Tibial nerve (tissue), 4 donors: Measurements from ENCODE around the gene IGFALS. TPM values are rescaled to one million over a fixed set of nuclear protein-coding genes. Genes with fewer than 3 reads are reported as not detected.

ENCODE experiments used
- DNase-seq, 2 donors: peaks; one replicate each; pipeline ENCODE4 v3.0.0-alpha.2; 2019; ENCODE audit warnings: low spot score in 2 of 2
- H3K27ac ChIP-seq, 4 donors: fragments of 200-600 bp; sonication (generic) in 3 of 4; one replicate each; pipeline ENCODE4 v1.5.1; 2017 to 2019; ENCODE audit warnings: mild to moderate bottlenecking in 1 of 4
- H3K27me3 ChIP-seq, 2 donors: fragments of 200-600 bp; sonication (generic) in 1 of 2; one replicate each; pipeline versions ENCODE4 v1.5.1 to v1.6.0; 2017 to 2019
- H3K36me3 ChIP-seq, 3 donors: fragments of 200-600 bp; sonication (generic); one replicate each; pipeline ENCODE4 v1.5.1; 2018 to 2019
- H3K4me1 ChIP-seq, 4 donors: fragments of 200-600 bp; sonication (generic) in 3 of 4; one replicate each; pipeline ENCODE4 v1.5.1; 2017 to 2019
- H3K4me3 ChIP-seq, 4 donors: fragments of 200-600 bp; sonication (generic) in 3 of 4; one replicate each; pipeline ENCODE4 v1.5.1; 2017 to 2019; ENCODE audit warnings: mild to moderate bottlenecking in 1 of 4, moderate library complexity in 1 of 4
- H3K9me3 ChIP-seq, 4 donors: fragments of 200-600 bp; sonication (generic) in 3 of 4; one replicate each; pipeline ENCODE4 v1.5.1; 2017 to 2019
- CTCF ChIP-seq, 5 experiments: fragments of 200-600 bp in 3 of 5; fragments of 450-650 bp in 2 of 5; sonication (generic) in 3 of 5; IDR thresholded peaks; one replicate each; pipeline ENCODE4 v1.5.1; 2016 to 2019; ENCODE audit warnings: antibody characterized with exemption in 5 of 5, mild to moderate bottlenecking in 3 of 5, moderate library complexity in 2 of 5
- EP300 ChIP-seq, 2 donors: sonication (generic); formaldehyde crosslinking; IDR thresholded peaks; one replicate each; pipeline ENCODE4 v1.6.1; 2017; ENCODE audit warnings: antibody characterized with exemption in 2 of 2, mild to moderate bottlenecking in 1 of 2
- POLR2A ChIP-seq, 2 donors: fragments of 450-650 bp; IDR thresholded peaks; one replicate each; pipeline ENCODE4 v1.6.1; 2017; ENCODE audit warnings: antibody characterized with exemption in 2 of 2, mild to moderate bottlenecking in 2 of 2, moderate library complexity in 2 of 2
- WGBS, 2 donors: methylation state at CpG; one replicate each; pipeline ENCODE4 v1.1.5; 2018; 5-methylcytosine and 5-hydroxymethylcytosine counted together
- total RNA-seq, 4 donors: library from RNA; depleted of rRNA; stranded (reverse); fragments of >200 nt; gene quantifications; one replicate each; pipeline ENCODE4 v1.1.0, GENCODE V29; 2016

Gene IGFALS
- total RNA-seq, 4 donors from 2014 or later: 0.63 to 1.6 TPM; not detected in 2

DNA sequence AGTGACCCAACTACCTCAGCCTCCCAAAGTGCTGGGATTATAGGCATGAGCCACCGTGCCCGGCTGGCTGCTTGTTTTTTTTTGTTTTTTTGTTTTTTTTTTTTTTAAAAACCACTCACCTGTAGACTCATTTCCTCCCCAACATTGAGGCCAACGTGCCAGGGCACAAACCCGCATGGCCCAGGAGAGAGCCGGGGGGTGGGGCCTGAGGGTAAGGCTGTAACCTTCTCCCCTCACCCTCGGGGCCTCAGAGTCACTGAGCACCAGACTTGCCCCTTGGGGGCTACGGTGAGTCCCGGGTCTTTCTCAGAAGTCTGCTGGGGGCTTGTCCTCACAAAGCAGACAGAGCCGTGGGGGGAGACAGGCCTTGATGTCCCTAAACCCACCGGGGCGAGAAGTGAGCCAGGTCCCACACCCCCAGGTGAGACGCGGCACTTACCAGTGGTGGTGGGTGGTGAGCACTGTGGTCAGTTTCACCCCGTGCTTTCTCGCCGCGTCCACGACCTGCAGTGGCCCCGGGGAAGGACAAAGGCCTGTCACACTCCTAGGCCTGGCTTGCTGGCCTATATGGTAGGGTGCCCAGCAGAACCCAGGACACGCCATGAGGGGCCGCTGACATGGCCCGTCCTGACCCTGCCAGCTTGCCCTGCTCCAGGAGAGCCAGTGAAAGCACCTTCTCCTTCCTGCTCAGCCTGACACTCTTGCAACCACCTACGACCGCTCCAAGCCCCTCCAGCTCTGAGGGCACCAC, 28.5 kb upstream of the IGFALS start:
- H3K9me3 ChIP-seq: no peaks in the 10 kb centered on the region
- TF ChIP-seq CTCF (IDR thresholded peaks at IDR 0.05): no peak
- no peak for TF ChIP-seq EP300 (IDR thresholded peaks at IDR 0.05)
- TF ChIP-seq POLR2A (IDR thresholded peaks at IDR 0.05): no peak
- no peak overlapping the region for H3K27ac ChIP-seq
- H3K36me3 ChIP-seq: peaks cover 0 to 59% (median 15%) of the 10 kb centered on the region in 3 donors
- no peaks in the 10 kb centered on the region for H3K27me3 ChIP-seq
- no peak overlapping the region for H3K4me3 ChIP-seq
- WGBS, 2 donors: 93 to 94% methylated on average over 21 to 22 of the region's 24 CpGs
- H3K4me1 ChIP-seq: peaks cover 0 to 31% (median 10%) of the 10 kb centered on the region in 4 donors
- no peak for DNase-seq

DNA sequence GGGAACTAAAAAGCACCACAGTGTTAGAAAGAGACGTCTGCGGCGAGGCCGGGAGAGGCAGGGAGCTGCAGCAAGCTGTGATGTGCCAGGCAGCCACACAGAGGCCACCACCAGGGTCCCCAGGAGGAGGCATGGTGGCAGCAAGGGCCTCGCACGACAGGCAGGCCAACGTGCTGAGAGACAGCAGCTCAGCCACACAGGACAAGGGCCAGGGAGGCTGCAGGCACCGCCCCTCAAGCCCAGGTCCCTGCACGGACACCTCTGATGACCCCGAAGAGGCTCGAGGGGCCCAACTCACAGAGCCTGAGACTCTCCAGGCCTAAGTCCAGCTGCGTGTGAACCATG, 27.4 kb upstream of the IGFALS start:
- no peaks in the 10 kb centered on the region for H3K27me3 ChIP-seq
- peaks cover 0 to 71% (median 23%) of the 10 kb centered on the region in 3 donors for H3K36me3 ChIP-seq
- TF ChIP-seq EP300 (IDR thresholded peaks at IDR 0.05) (no peak), POLR2A (IDR thresholded peaks at IDR 0.05) (no peak), CTCF (IDR thresholded peaks at IDR 0.05) (no peak)
- no peaks in the 10 kb centered on the region for H3K9me3 ChIP-seq
- H3K4me3 ChIP-seq: no peak overlapping the region
- H3K4me1 ChIP-seq: peaks cover 0 to 30% (median 10%) of the 10 kb centered on the region in 4 donors
- H3K27ac ChIP-seq: no peak overlapping the region
- 88 to 93% methylated on average over 7 to 11 of the region's 12 CpGs for WGBS, 2 donors
- DNase-seq: no peak

DNA sequence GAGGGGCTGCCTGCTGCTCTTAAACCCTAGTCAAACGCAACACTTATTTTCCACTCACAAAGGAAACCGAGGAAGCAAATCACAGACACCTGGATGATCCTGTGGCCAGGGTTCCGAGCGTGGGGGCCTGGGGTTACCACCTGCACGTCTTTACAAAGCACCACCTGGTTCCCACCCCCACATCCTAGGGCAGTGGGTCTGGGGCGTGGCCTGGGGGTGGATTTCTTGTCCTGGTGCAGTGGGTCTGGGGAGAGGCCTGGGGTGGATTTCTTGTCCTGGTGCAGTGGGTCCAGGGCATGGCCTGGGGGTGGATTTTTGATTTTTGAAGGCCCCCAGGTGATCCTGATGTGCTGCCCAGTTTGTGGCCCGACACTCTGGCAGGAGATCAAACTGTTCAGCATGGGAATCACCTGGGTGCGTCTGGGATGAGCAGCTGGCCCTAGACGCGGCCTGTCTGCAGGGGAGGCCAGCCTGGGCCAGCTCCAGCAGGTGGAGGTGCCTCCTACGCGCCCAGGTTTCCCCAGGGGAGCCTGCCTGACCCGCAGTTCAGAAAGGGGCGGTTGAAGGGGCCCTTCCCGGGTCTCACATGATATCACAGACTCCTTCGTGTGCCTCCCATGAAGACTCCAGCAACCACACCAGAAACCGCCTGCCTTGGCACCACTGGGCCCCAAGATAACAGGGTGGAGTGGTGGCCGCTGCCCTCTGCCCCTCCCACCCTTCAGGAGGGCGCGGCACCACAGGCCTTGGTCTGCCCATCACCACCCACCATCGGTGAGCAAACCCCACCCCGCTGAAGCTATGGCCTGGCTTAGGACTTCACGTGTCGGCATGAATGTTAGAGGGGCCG, 26.8 kb upstream of the IGFALS start:
- WGBS, 2 donors: 92 to 93% methylated on average over 16 to 25 of the region's 25 CpGs
- no peaks in the 10 kb centered on the region for H3K27me3 ChIP-seq
- TF ChIP-seq CTCF (IDR thresholded peaks at IDR 0.05) (no peak), EP300 (IDR thresholded peaks at IDR 0.05) (no peak), POLR2A (IDR thresholded peaks at IDR 0.05) (no peak)
- no peak overlapping the region for H3K27ac ChIP-seq
- peaks cover 0 to 77% (median 23%) of the 10 kb centered on the region in 3 donors for H3K36me3 ChIP-seq
- H3K4me1 ChIP-seq: peaks cover 0 to 28% (median 8%) of the 10 kb centered on the region in 4 donors
- H3K4me3 ChIP-seq: no peak overlapping the region
- DNase-seq: no peak
- no peaks in the 10 kb centered on the region for H3K9me3 ChIP-seq

DNA sequence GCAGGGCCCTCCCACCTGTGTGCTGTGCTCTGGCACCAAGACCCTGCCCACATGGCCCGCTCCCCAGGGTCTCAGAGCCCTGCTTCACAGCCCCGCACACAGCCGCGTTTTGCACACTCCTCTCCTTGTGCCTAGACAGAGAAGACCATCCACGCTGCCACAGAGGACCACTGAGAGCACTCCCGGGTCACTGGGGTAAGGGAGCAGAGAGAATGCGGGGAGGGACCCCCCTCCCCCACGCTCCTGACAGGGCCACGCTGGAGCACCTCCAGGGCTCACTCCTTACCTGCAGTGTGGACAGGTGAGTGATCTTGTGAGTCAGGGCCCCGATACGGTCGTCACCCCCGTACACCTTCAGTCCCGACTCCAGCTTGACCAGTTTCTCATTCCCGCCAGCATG, 26.1 kb upstream of the IGFALS start:
- H3K27ac ChIP-seq: no peak overlapping the region
- no peak for DNase-seq
- peaks cover 0 to 23% (median 7%) of the 10 kb centered on the region in 4 donors for H3K4me1 ChIP-seq
- no peak overlapping the region for H3K4me3 ChIP-seq
- 95% methylated on average over 9 of the region's 15 CpGs for WGBS, 2 donors
- H3K27me3 ChIP-seq: no peaks in the 10 kb centered on the region
- H3K36me3 ChIP-seq: peaks cover 0 to 84% (median 23%) of the 10 kb centered on the region in 3 donors
- H3K9me3 ChIP-seq: no peaks in the 10 kb centered on the region
- no peak for TF ChIP-seq CTCF (IDR thresholded peaks at IDR 0.05)
